ENCODE measurements around the gene SV2A. TPM values are rescaled to one million over a fixed set of nuclear protein-coding genes. Genes with fewer than 3 reads are reported as not detected.

Gene SV2A
- total RNA-seq, 2 donors from 2014 or later, result 1.4 to 7.4 TPM

- H3K27ac Mint-ChIP-seq, result peak overlapping the region; percentile 45 to 98
- no peaks in the 10 kb centered on the region for H3K9me3 Mint-ChIP-seq
- H3K36me3 Mint-ChIP-seq, result peaks cover 40% of the 10 kb centered on the region
- H3K4me3 Mint-ChIP-seq, result peak overlapping the region; percentile 100
- ATAC-seq (no peak), DNase-seq (ENCODE audit: low spot score) (peak; percentile 56)
- H3K27me3 Mint-ChIP-seq, result no peaks in the 10 kb centered on the region
- H3K4me1 Mint-ChIP-seq (ENCODE audit: low read depth in 2 of 2), result peaks cover 40 to 55% of the 10 kb centered on the region in 2 donors
Observed at GRCh38 chr1:149925751-149926150, 8.1 kb upstream of the SV2A start.

- Mint-ChIP-seq H3K4me3 (peak overlapping the region; percentile 80), H3K4me1 (ENCODE audit: low read depth in 2 of 2) (peaks cover 38 to 51% of the 10 kb centered on the region in 2 donors), H3K9me3 (no peaks in the 10 kb centered on the region), H3K27me3 (no peaks in the 10 kb centered on the region), H3K36me3 (peaks cover 40% of the 10 kb centered on the region), H3K27ac (peak overlapping the region in 1 of 2 donors; percentile 45)
- ATAC-seq, result no peak
- no peak for DNase-seq (ENCODE audit: low spot score)
Observed at GRCh38 chr1:149925345-149925744, 7.7 kb upstream of the SV2A start.

- Mint-ChIP-seq H3K27me3 (peaks cover 3% of the 10 kb centered on the region in 2 donors), H3K9me3 (no peaks in the 10 kb centered on the region), H3K4me1 (ENCODE audit: low read depth in 2 of 2) (peaks cover 36 to 41% of the 10 kb centered on the region in 2 donors), H3K4me3 (peak overlapping the region; percentile 11), H3K27ac (peak overlapping the region in 1 of 2 donors; percentile 49), H3K36me3 (peaks cover 40% of the 10 kb centered on the region)
- DNase-seq (ENCODE audit: low spot score) (no peak), ATAC-seq (no peak)
Observed at GRCh38 chr1:149923626-149924025, 6.0 kb upstream of the SV2A start.

- DNase-seq (ENCODE audit: low spot score) (no peak), ATAC-seq (no peak)
- Mint-ChIP-seq H3K9me3 (no peaks in the 10 kb centered on the region), H3K4me3 (peak overlapping the region; percentile 62), H3K27ac (no peak overlapping the region), H3K27me3 (peaks cover 9 to 16% of the 10 kb centered on the region in 2 donors), H3K4me1 (ENCODE audit: low read depth in 2 of 2) (peaks cover 6 to 7% of the 10 kb centered on the region in 2 donors), H3K36me3 (no peaks in the 10 kb centered on the region)
Observed at GRCh38 chr1:149916898-149917252, 769 bp downstream of the SV2A start.

GRCh38 chr1:149916193-149916897 is 1.3 kb downstream of the SV2A start:
- ATAC-seq, result no peak
- H3K27me3 Mint-ChIP-seq, result peaks cover 9 to 16% of the 10 kb centered on the region in 2 donors
- peak overlapping the region; percentile 62 for H3K4me3 Mint-ChIP-seq
- peaks cover 6 to 8% of the 10 kb centered on the region in 2 donors for H3K4me1 Mint-ChIP-seq (ENCODE audit: low read depth in 2 of 2)
- H3K9me3 Mint-ChIP-seq, result no peaks in the 10 kb centered on the region
- DNase-seq (ENCODE audit: low spot score), result no peak
- no peaks in the 10 kb centered on the region for H3K36me3 Mint-ChIP-seq
- no peak overlapping the region for H3K27ac Mint-ChIP-seq

GRCh38 chr1:149915429-149916192 is 2.0 kb downstream of the SV2A start:
- H3K9me3 Mint-ChIP-seq, result no peaks in the 10 kb centered on the region
- H3K4me3 Mint-ChIP-seq, result peak overlapping the region; percentile 62
- H3K27me3 Mint-ChIP-seq, result peaks cover 9 to 16% of the 10 kb centered on the region in 2 donors
- H3K27ac Mint-ChIP-seq, result no peak overlapping the region
- H3K4me1 Mint-ChIP-seq (ENCODE audit: low read depth in 2 of 2), result peaks cover 6 to 13% of the 10 kb centered on the region in 2 donors
- DNase-seq (ENCODE audit: low spot score), result no peak
- H3K36me3 Mint-ChIP-seq, result no peaks in the 10 kb centered on the region
- ATAC-seq, result no peak

- no peaks in the 10 kb centered on the region for H3K36me3 Mint-ChIP-seq
- no peak overlapping the region for H3K4me3 Mint-ChIP-seq
- no peak overlapping the region for H3K27ac Mint-ChIP-seq
- no peak for ATAC-seq
- no peaks in the 10 kb centered on the region for H3K9me3 Mint-ChIP-seq
- DNase-seq (ENCODE audit: low spot score), result no peak
- H3K4me1 Mint-ChIP-seq (ENCODE audit: low read depth in 2 of 2), result peaks cover 6 to 13% of the 10 kb centered on the region in 2 donors
- peaks cover 9 to 18% of the 10 kb centered on the region in 2 donors for H3K27me3 Mint-ChIP-seq
Observed at GRCh38 chr1:149914545-149914944, 3.1 kb downstream of the SV2A start.

- Mint-ChIP-seq H3K36me3 (no peaks in the 10 kb centered on the region), H3K27ac (no peak overlapping the region), H3K27me3 (peaks cover 0 to 5% of the 10 kb centered on the region in 2 donors), H3K4me1 (ENCODE audit: low read depth in 2 of 2) (peaks cover 0 to 6% of the 10 kb centered on the region in 2 donors), H3K9me3 (no peaks in the 10 kb centered on the region), H3K4me3 (no peak overlapping the region)
- ATAC-seq (no peak), DNase-seq (ENCODE audit: low spot score) (no peak)
Observed at GRCh38 chr1:149906570-149907075, 11.0 kb downstream of the SV2A start.

- Mint-ChIP-seq H3K4me3 (no peak overlapping the region), H3K4me1 (ENCODE audit: low read depth in 2 of 2) (peaks cover 10 to 20% of the 10 kb centered on the region in 2 donors), H3K36me3 (no peaks in the 10 kb centered on the region), H3K27ac (no peak overlapping the region), H3K27me3 (peaks cover 0 to 3% of the 10 kb centered on the region in 2 donors), H3K9me3 (no peaks in the 10 kb centered on the region)
- no peak for ATAC-seq
- DNase-seq (ENCODE audit: low spot score), result no peak
Observed at GRCh38 chr1:149903836-149904491, 13.7 kb downstream of the SV2A start.

GRCh38 chr1:149899460-149900284 is 18.0 kb downstream of the SV2A start, which contains the start of gene BOLA1:
Gene BOLA1 (plus strand): TSS chr1:149899568. CDS start chr1:149900060, 492 bp downstream.
- Mint-ChIP-seq H3K9me3 (no peaks in the 10 kb centered on the region), H3K4me1 (ENCODE audit: low read depth in 2 of 2) (peaks cover 14 to 21% of the 10 kb centered on the region in 2 donors), H3K27me3 (no peaks in the 10 kb centered on the region), H3K36me3 (no peaks in the 10 kb centered on the region), H3K4me3 (peak within 1 kb of the TSS; percentile 89), H3K27ac (peak within 1 kb of the TSS; percentile 69 to 88)
- DNase-seq (ENCODE audit: low spot score) (peak; percentile 88), ATAC-seq (peak; percentile 97 to 98)

- ATAC-seq (no peak), DNase-seq (ENCODE audit: low spot score) (no peak)
- peaks cover 14 to 21% of the 10 kb centered on the region in 2 donors for H3K4me1 Mint-ChIP-seq (ENCODE audit: low read depth in 2 of 2)
- H3K27ac Mint-ChIP-seq, result no peak overlapping the region
- no peaks in the 10 kb centered on the region for H3K36me3 Mint-ChIP-seq
- H3K27me3 Mint-ChIP-seq, result peaks cover 0 to 3% of the 10 kb centered on the region in 2 donors
- no peaks in the 10 kb centered on the region for H3K9me3 Mint-ChIP-seq
- no peak overlapping the region for H3K4me3 Mint-ChIP-seq
Observed at GRCh38 chr1:149896575-149896974, 21.1 kb downstream of the SV2A start.

- no peak for ATAC-seq
- Mint-ChIP-seq H3K27me3 (no peaks in the 10 kb centered on the region), H3K4me3 (no peak overlapping the region), H3K4me1 (ENCODE audit: low read depth in 2 of 2) (peaks cover 0 to 4% of the 10 kb centered on the region in 2 donors), H3K36me3 (no peaks in the 10 kb centered on the region), H3K27ac (no peak overlapping the region), H3K9me3 (no peaks in the 10 kb centered on the region)
- DNase-seq (ENCODE audit: low spot score), result no peak
Observed at GRCh38 chr1:149888999-149889289, 28.7 kb downstream of the SV2A start.
